Lung (tissue), 12 donors: ENCODE results near the gene NKAP. TPM values are rescaled to one million over a fixed set of nuclear protein-coding genes. Genes with fewer than 3 reads are reported as not detected.

Experiments used
- ATAC-seq: fragments of 200-7000 bp; cut with Tn5 transposase; one replicate; pipeline ENCODE4 v1.9.1; 2020; ENCODE audit warnings: moderate number of reproducible peaks; ENCODE audit not compliant: insufficient read depth, low FRiP score
- DNase-seq, 3 donors: peaks; one replicate each; pipeline ENCODE4 v3.0.0-alpha.2; 2013 to 2017
- H3K27ac ChIP-seq, 2 donors: one replicate each; pipeline ENCODE4 v1.5.1; 2013; ENCODE audit warnings: mild to moderate bottlenecking in 2 of 2, moderate library complexity in 2 of 2, control low read depth in 1 of 2, inconsistent platforms in 1 of 2, low read depth in 1 of 2, low read length in 1 of 2
- H3K27me3 ChIP-seq, 3 donors: one replicate each; pipeline ENCODE4 v1.5.1; 2013; ENCODE audit warnings: low read length in 2 of 3; ENCODE audit not compliant: control insufficient read depth in 3 of 3, insufficient read depth in 3 of 3
- H3K36me3 ChIP-seq, 4 donors: one replicate each; pipeline ENCODE4 v1.5.1; 2013; ENCODE audit warnings: low read length in 4 of 4, mild to moderate bottlenecking in 1 of 4, moderate library complexity in 1 of 4; ENCODE audit not compliant: control insufficient read depth in 4 of 4, insufficient read depth in 4 of 4
- H3K4me1 ChIP-seq, 5 donors: one replicate each; pipeline ENCODE4 v1.5.1; 2013; ENCODE audit warnings: low read length in 5 of 5, mild to moderate bottlenecking in 2 of 5, moderate library complexity in 1 of 5; ENCODE audit not compliant: control insufficient read depth in 5 of 5, insufficient read depth in 5 of 5
- H3K4me3 ChIP-seq: one replicate; pipeline ENCODE4 v1.5.1; 2013; ENCODE audit warnings: mild to moderate bottlenecking, control low read depth, moderate library complexity
- H3K9ac ChIP-seq, 2 donors: one replicate each; pipeline ENCODE4 v1.5.1; 2013; ENCODE audit warnings: low read length in 2 of 2, control low read depth in 1 of 2; ENCODE audit not compliant: insufficient read depth in 1 of 2
- H3K9me3 ChIP-seq, 4 donors: one replicate each; pipeline ENCODE4 v1.5.1; 2013; ENCODE audit warnings: low read length in 3 of 4, mild to moderate bottlenecking in 1 of 4, moderate library complexity in 1 of 4; ENCODE audit not compliant: control insufficient read depth in 4 of 4, insufficient read depth in 3 of 4
- WGBS, 2 donors: extraction: QIAGEN DNeasy Blood & Tissue Kit; methylation state at CpG; one replicate each; pipeline ENCODE4 v1.1.7; 2013; 5-methylcytosine and 5-hydroxymethylcytosine counted together
- polyA plus RNA-seq, 2 donors: library from polyadenylated mRNA; stranded (reverse); fragments of 200-250 nt; gene quantifications; one replicate each; pipeline ENCODE4 v1.2.1, GENCODE V29; 2013
- total RNA-seq, 2 donors: library from RNA; depleted of rRNA in 1 of 2; stranded (reverse); fragments of >200 nt in 1 of 2; gene quantifications; one replicate each; pipeline ENCODE4 v1.2.1, GENCODE V29; 2014 to 2021
- TF ChIP-seq, protein P1 (sequence below): IDR thresholded peaks from 2 replicates; pipeline ENCODE4 v1.5.1; 2012; ENCODE audit warnings: mild to moderate bottlenecking; ENCODE audit errors: control extremely low read depth, extremely low read depth
- donor health status: control.
- donor health status: control.
- donor health status: Bipolar disorder and iron deficiency.
- donor health status: healthy.
- donor health status: DM: yes; HTN: yes; CAD: no.

The NKAP gene
- total and polyA plus RNA-seq, 4 donors: 4.7 to 9.8 (median 8.4) TPM

DNA sequence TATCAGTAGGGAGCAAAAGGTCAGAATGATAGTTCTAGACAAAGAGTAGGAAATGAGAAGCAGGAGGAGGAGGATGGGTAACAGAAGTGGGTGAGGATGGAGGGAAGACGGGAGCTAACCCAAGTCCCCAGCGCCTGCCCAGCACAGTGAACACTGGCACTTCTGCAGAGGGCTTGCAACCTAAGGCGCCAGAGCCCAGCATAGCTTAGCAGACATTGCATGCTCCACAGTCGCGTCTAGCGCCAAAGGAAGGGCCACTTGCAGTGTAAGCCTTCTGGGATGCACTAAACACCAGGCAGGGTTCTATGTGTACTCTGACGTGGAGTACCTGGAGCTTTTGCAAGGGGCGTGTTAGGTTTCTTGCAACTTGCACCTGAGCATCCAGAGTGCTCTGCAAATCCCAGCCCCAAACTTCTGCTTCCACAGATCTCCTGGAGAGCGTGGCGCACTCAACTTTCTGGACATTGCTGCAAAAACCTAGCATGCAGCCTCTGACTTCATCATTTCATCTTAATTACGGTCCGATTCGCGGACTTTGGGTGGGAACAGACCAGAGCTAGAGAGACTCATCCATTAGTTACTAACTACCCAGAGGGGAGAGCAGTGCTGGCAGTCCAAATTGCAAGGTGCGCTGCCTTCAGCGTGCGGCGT, 46.5 kb upstream of the NKAP start:
- no peaks in the 10 kb centered on the region for H3K36me3 ChIP-seq
- ATAC-seq: no peak
- peaks cover 0 to 3% (median 0%) of the 10 kb centered on the region in 5 donors for H3K4me1 ChIP-seq
- H3K9ac ChIP-seq: no peak overlapping the region
- H3K4me3 ChIP-seq: no peak overlapping the region
- H3K27me3 ChIP-seq: peaks cover 4 to 63% (median 48%) of the 10 kb centered on the region in 3 donors
- 2 to 31% methylated on average over 16 to 18 of the region's 18 CpGs for WGBS, 2 donors
- TF ChIP-seq, protein P1, sequence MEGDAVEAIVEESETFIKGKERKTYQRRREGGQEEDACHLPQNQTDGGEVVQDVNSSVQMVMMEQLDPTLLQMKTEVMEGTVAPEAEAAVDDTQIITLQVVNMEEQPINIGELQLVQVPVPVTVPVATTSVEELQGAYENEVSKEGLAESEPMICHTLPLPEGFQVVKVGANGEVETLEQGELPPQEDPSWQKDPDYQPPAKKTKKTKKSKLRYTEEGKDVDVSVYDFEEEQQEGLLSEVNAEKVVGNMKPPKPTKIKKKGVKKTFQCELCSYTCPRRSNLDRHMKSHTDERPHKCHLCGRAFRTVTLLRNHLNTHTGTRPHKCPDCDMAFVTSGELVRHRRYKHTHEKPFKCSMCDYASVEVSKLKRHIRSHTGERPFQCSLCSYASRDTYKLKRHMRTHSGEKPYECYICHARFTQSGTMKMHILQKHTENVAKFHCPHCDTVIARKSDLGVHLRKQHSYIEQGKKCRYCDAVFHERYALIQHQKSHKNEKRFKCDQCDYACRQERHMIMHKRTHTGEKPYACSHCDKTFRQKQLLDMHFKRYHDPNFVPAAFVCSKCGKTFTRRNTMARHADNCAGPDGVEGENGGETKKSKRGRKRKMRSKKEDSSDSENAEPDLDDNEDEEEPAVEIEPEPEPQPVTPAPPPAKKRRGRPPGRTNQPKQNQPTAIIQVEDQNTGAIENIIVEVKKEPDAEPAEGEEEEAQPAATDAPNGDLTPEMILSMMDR: no peak
- no peak for DNase-seq
- peaks cover 0 to 6% (median 0%) of the 10 kb centered on the region in 4 donors for H3K9me3 ChIP-seq
- H3K27ac ChIP-seq: no peak overlapping the region

DNA sequence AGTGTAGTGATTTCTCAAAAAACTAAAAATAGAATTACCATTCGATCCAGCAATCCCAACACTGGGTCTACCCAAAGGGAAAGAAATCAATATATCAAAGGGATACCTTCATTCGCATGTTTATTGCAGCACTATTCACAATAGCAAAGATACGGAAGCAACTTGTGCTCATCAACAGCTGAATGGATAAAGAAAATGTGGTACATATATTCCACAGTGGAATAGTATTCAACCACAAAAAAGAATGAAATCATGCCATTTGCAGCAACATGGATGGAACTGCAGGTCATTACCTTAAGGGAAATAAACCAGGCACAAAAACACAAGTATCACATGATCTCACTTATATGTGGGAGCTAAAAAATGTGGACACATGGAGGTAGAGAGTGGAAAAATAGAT, 42.7 kb upstream of the NKAP start:
- no peak for DNase-seq
- Histone ChIP-seq H3K9ac (no peak overlapping the region), H3K9me3 (peaks cover 0 to 6% (median 0%) of the 10 kb centered on the region in 4 donors), H3K4me3 (no peak overlapping the region), H3K36me3 (no peaks in the 10 kb centered on the region), H3K27me3 (peaks cover 4 to 37% (median 17%) of the 10 kb centered on the region in 3 donors), H3K27ac (no peak overlapping the region), H3K4me1 (peaks cover 0 to 3% (median 0%) of the 10 kb centered on the region in 5 donors)
- TF ChIP-seq, protein P1: no peak
- no peak for ATAC-seq
- WGBS, 2 donors: 90 to 96% methylated on average over 3 of the region's 3 CpGs

DNA sequence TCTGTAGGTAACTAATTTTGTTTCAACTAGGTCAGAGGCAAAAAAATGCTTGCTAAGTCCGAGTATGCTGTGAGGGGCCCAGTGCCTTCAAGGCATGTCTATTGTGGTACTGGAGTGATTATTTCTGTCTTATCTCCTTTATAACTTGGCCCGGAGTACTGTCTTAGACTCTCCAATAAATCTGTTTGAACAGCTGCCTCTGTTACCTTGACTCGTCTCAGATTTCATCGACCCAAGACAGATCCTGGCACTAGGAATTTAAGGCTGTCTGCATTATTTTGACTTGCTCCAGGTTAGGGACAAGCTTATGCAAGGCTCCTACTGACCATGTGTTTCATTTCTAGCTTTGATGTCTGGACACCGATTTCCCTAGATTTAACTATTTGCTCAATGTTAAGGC, 41.1 kb upstream of the NKAP start:
- Histone ChIP-seq H3K4me1 (no peaks in the 10 kb centered on the region), H3K9me3 (no peaks in the 10 kb centered on the region), H3K4me3 (no peak overlapping the region), H3K27ac (no peak overlapping the region), H3K9ac (no peak overlapping the region), H3K27me3 (peaks cover 4 to 25% (median 6%) of the 10 kb centered on the region in 3 donors), H3K36me3 (no peaks in the 10 kb centered on the region)
- 53 to 73% methylated on average over 5 of the region's 5 CpGs for WGBS, 2 donors
- DNase-seq (no peak), ATAC-seq (no peak)
- TF ChIP-seq, protein P1: no peak
